Measurements from ENCODE around the gene AFF2.

Gene AFF2

DNA sequence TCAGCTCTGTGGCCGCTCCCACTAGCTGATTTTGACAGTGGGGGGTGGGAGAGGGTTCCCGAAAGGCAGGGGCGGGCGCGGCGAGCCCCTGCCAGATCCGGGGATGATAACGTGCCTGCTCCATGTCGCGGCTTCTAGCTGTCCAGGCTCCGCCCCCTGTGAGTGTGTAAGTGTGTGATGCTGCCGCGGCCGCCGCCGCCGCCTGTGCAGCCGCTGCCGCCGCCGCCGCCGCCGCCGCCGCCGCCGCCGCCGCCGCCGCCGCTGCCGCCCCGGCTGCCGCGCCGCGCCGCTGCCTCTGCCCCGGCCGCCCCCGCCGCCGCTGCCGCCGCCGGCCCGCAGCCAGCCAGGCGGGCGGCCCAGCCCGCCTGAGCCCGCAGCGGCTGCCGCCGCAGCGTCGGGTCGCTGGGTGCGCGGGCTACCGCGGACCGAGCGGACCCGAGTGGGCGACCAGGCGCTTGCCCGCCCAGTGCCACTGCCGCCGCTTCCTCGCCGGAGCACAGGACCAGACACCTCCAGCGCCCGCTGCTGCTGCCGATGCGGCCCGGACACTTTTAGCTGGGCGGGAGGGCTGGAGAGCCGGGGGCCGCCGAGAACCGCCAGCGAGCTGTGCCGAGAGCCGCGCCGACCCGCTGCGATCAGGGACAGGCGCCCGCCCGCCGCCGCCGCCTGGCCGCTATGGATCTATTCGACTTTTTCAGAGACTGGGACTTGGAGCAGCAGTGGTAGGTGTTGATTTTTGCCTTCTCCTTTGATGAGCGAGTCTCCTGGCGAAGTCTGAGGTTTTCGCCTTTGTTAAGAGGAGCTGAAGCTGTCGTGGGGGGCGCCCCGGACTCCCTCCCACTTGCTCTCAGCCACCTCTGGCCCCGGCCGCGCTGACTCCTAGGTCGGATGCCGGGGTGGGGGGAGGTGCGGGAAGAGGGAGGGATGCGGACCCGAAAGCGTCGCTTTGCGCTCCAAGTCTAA lies at the start of gene AFF2:
AFF2 (plus strand) TSS at position 195 of the 963 bp plus-strand sequence; CDS start at position 676, 481 bp downstream.
- DNase-seq (ENCODE audit: low read depth in 2 of 2) = peak in 1 of 2 donors; percentile 28

DNA sequence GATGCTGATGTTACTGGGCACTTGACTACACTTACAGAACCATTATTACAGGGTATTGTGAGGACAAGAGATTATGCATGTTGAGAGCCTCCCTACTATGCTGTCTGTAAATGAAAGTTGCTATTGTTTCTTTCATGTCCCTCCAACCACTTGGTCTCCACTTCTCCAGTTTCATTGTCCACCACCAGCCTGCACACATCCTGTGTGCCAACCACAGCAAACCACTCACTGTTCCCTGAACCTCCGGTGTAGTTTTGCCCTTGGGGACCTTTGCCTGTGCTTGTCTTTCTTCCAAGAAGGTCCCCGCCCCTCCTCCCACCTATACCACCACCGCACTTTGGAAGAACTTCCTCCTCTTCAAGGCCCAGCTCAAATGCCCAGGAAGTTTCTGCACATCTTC lies 43.1 kb upstream of the AFF2 start:
- no peak for DNase-seq (ENCODE audit: low read depth in 2 of 2)

DNA sequence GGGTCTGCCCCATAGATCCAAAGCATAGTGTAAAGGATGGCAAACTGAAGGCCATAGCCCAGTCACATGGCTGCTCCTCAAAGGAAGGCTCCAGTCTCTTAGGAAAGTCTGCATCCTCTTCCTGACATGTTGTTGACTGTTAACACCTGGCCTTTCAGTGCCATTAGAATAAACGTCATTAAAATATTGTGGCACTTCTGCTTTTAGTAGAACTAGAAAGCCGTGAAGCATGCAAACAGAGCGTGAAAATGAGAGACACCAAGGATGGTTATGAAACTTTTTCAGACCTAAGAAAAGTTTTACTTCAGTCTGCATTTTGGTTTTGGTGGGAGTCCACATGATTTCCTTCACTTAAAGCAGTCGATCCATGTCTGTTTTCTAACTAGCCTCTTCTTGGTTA lies 41.1 kb upstream of the AFF2 start:
- no peak for DNase-seq (ENCODE audit: low read depth in 2 of 2)

DNA sequence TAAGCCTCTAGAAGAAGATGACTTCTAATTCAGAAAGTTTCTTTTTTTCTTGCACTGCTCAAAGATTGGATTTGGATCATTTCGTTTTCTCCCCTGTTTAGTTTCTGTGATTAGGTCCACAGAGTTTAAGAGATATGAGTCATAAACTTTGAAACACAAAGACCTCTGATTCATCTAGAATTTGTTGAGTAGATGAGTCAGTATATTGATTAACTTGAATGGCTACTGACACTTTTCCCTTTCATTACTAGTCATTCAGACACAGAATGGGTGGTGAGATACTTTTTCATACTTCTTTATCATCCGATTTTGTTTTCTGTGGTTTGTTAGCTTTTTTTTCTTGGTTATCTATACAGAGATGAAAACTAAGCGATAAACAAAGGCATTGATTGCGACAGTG lies 34.1 kb upstream of the AFF2 start:
- DNase-seq (ENCODE audit: low read depth in 2 of 2) = no peak

- no peak for DNase-seq (ENCODE audit: low read depth in 2 of 2)
Observed at GRCh38 chrX:148470324-148470723, 30.1 kb upstream of the AFF2 start.

- no peak for DNase-seq (ENCODE audit: low read depth in 2 of 2)
Observed at GRCh38 chrX:148474030-148474429, 26.4 kb upstream of the AFF2 start.

GRCh38 chrX:148492057-148492456 lies 8.4 kb upstream of the AFF2 start:
- no peak for DNase-seq (ENCODE audit: low read depth in 2 of 2)

GRCh38 chrX:148495176-148495575 lies 5.2 kb upstream of the AFF2 start:
- DNase-seq (ENCODE audit: low read depth in 2 of 2) = no peak

DNA sequence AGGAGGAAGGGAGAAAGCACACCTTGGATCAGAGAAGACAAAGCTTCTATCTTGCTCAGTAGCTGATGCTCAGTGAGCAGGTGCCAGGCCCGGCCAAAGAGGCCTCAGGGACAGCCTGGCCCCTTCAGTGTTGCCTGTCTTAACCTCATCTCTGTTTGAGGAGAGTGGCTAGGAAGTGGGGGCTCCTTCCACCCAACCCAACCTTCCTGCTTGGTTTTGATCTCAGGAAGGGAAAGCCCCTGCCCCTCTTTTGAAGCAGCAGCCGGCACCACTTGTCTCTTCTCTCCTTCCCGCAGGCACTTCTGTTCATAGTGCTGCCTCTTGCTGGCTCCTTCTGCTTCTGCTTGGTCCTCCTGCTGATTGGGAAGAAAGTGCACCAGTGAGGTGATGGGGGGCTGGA lies 2.4 kb upstream of the AFF2 start:
- DNase-seq (ENCODE audit: low read depth in 2 of 2) = no peak

- DNase-seq (ENCODE audit: low read depth in 2 of 2) = no peak
Observed at GRCh38 chrX:148499638-148500422, 587 bp upstream of the AFF2 start.

- no peak for DNase-seq (ENCODE audit: low read depth in 2 of 2)
Observed at GRCh38 chrX:148501386-148502066, 1.1 kb downstream of the AFF2 start.

GRCh38 chrX:148504506-148504905 lies 4.1 kb downstream of the AFF2 start:
- DNase-seq (ENCODE audit: low read depth in 2 of 2) = no peak

DNA sequence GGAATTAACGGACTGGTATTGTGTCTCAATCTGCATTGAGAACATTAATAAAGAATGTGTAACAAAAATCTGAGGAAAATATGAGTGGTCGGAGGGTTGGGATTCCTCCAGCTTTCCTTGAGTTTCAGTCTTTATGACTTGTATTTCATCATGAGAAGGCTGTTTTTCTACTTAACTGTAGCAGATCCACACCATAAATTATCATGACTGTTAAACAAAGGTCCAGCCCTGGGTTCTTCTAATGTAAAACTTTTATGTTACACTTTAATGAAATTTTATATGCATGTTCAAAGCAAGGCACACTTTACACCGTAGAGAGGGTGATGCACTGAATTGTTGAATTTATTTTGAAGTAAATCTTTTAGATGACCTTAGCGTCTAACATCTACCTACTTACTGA lies 7.0 kb downstream of the AFF2 start:
- no peak for DNase-seq (ENCODE audit: low read depth in 2 of 2)

DNA sequence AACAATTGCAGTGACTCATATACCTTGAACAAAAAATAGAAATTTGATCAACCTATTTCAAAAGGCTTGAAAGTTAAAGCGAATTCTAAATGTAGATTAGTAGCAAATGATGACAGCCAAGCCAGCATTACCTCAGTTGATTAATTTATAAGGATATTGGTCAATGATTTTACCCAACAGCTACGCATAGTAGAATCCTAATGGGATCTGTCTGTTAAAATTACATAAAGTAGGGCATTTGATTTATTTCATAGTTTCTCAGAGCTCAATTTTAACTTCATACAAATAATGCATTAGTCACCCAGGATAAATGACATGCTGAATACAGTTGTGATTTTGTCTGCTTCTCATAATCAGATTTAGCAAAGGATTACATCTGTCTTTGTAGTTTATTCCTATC lies 12.0 kb downstream of the AFF2 start:
- no peak for DNase-seq (ENCODE audit: low read depth in 2 of 2)

DNA sequence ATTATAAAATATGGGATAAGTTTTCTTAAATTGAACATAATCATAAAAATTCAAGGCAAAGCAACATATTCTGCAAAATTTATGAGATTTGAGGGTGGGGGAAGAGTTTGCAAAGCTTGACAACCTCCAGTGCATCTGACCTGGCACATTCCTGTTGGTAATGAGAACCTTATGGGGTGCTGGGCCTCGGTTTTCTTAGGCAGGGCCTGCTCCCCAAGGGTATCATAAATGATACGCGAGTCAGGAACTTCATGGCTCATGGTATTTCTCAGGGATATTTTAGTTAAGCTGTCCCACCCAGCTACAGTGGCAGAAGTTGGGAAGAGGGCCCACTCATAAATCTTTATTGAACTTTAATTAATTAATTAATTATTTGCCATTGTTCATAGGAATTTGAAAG lies 13.2 kb downstream of the AFF2 start:
- no peak for DNase-seq (ENCODE audit: low read depth in 2 of 2)

GRCh38 chrX:148517176-148517575 lies 16.8 kb downstream of the AFF2 start:
- no peak for DNase-seq (ENCODE audit: low read depth in 2 of 2)

- no peak for DNase-seq (ENCODE audit: low read depth in 2 of 2)
Observed at GRCh38 chrX:148522006-148522405, 21.6 kb downstream of the AFF2 start.

DNA sequence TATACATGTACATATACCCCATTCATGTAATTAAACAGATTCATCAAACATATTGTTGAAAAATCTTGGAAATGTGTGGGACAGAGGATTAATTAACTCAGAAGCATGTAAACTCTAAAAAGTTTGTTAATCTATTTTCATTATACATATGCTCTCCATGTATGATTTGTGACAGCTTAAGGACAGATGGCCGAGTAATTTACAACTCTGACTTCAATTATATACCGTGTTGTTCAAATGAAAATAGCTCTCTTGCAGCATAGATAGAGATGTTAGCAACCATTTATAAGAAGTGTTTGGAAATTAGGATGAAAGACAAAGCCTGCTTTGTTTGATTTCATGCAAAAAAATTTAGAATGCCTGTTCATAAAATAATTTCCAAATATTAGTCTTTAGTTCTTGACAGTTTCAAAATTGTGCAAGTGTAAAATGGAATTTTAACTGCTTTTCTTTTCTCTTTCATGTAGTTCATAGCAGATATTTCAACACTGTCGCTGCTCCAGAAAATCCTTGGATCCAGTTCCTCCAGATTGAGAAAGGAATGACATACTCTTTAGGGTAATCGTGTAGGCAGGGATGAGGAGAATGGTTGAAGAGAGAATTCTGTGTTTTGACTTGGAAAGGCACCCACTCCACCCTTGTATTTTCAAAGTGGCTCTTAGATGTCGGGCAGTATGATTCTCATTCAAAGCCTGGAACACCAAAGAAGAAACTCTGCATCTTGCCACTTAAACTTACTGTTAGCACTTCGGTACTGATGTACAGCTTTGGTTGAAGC lies 23.1 kb downstream of the AFF2 start:
- no peak for DNase-seq (ENCODE audit: low read depth in 2 of 2)

DNA sequence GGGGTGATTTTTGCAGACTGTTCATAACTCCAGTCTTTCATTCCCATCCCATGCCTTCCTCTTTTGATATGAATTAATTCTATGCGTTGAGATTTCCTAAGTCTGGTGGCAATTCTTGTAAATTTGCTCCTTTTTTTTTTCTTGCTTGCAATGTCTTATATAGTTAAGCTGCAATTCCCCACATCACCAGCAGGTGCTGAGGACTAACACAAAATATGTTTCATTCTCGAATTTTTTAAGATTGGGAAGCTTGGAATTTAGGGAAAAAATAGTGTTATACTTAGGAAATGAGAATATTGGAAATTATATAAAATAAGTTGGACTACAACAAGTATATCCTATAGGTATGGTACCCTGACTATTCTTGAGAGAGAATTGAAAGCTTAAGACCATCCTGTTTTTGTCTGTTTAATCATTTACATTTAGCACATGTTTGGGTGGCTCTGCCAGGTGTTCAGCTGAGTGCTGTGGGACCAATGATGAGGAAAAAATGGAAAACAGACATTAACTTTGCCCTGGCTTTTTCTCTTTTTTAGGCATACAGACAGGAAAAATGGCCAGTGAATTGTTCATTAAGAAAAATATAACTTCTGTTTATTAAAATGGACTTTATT lies 30.2 kb downstream of the AFF2 start:
- DNase-seq (ENCODE audit: low read depth in 2 of 2) = no peak

DNA sequence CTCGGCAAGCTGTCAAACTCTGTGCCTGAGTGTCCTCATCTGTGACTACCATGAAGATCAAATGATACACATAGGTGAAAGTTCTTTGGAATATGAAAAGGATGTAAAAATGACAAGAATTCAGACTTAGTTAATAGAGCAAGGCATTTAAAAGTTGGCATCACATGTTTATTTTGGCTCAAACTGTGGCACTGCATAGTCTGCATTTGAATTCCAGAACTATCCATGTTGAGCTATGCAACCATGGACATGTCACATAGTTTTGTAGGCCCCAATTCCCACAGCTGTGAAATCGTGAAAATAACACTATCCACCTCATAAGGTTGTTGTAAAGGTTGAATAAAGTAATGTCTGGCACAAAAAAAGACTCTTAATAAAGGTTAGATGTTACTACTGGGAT lies 33.9 kb downstream of the AFF2 start:
- DNase-seq (ENCODE audit: low read depth in 2 of 2) = no peak

GRCh38 chrX:148535639-148536038 lies 35.2 kb downstream of the AFF2 start:
- DNase-seq (ENCODE audit: low read depth in 2 of 2) = no peak
